ENCODE results near the gene MFSD6. TPM values are rescaled to one million over a fixed set of nuclear protein-coding genes. Genes with fewer than 3 reads are reported as not detected.
"Not testable (repeated sequence)": the region's sequence is repeated elsewhere in the genome, so short reads cannot be mapped to it uniquely, and the experiment has no call there.

Gene MFSD6
- polyA plus RNA-seq, 1 donor from 2014 or later, result 11.8 TPM

- not testable (repeated sequence) for H3K9me3 ChIP-seq (ENCODE audit: low read length); H3K79me2 ChIP-seq (replicated peaks; ENCODE audit: insufficient read depth, low read length); H3K36me3 ChIP-seq (ENCODE audit: insufficient read depth, low read length); H3K9ac ChIP-seq (ENCODE audit: low read length); H4K20me1 ChIP-seq (ENCODE audit: insufficient read depth); H3K4me2 ChIP-seq (ENCODE audit: low read length); H3K4me3 ChIP-seq (ENCODE audit: low read length); H3K9me2 ChIP-seq (ENCODE audit: insufficient read depth, low read length); H3K27ac ChIP-seq (ENCODE audit: low read length); H3F3A ChIP-seq (ENCODE audit: insufficient read depth, low read length, poor library complexity, severe bottlenecking); H3K27me3 ChIP-seq (ENCODE audit: insufficient read depth, low read depth, low read length); H2AFZ ChIP-seq (ENCODE audit: low read depth, low read length)
Measured at GRCh38 chr2:190430866-190431265, 22.7 kb downstream of the MFSD6 start.

- no peaks in the 10 kb centered on the region for H3F3A ChIP-seq (ENCODE audit: insufficient read depth, low read length, poor library complexity, severe bottlenecking)
- no peak overlapping the region for H2AFZ ChIP-seq (ENCODE audit: low read depth, low read length)
- no peaks in the 10 kb centered on the region for H3K27me3 ChIP-seq (ENCODE audit: insufficient read depth, low read depth, low read length)
- H3K4me3 ChIP-seq (ENCODE audit: low read length), result no peak overlapping the region
- H3K9me2 ChIP-seq (ENCODE audit: insufficient read depth, low read length), result no peaks in the 10 kb centered on the region
- H3K9me3 ChIP-seq (ENCODE audit: low read length), result no peaks in the 10 kb centered on the region
- H4K20me1 ChIP-seq (ENCODE audit: insufficient read depth), result no peaks in the 10 kb centered on the region
- H3K36me3 ChIP-seq (ENCODE audit: insufficient read depth, low read length), result peaks cover 11% of the 10 kb centered on the region
- H3K27ac ChIP-seq (ENCODE audit: low read length), result no peak overlapping the region
- TF ChIP-seq REST (IDR thresholded peaks at IDR 0.05; ENCODE audit: borderline replicate concordance) (no peak), EP300 (conservative IDR thresholded peaks at IDR 0.05; ENCODE audit: poor library complexity, severe bottlenecking) (no peak), TAF1 (IDR thresholded peaks at IDR 0.05; ENCODE audit: low read depth) (no peak), SMC3 (conservative IDR thresholded peaks at IDR 0.05; ENCODE audit: poor library complexity) (no peak), EZH2 (IDR thresholded peaks at IDR 0.05; ENCODE audit: borderline replicate concordance, insufficient read depth, low read length, poor library complexity, severe bottlenecking) (no peak), POLR2AphosphoS5 (IDR thresholded peaks at IDR 0.05) (no peak), RAD21 (conservative IDR thresholded peaks at IDR 0.05) (no peak), MXI1 (conservative IDR thresholded peaks at IDR 0.05; ENCODE audit: poor library complexity, severe bottlenecking) (no peak)
- TF ChIP-seq, protein P1, sequence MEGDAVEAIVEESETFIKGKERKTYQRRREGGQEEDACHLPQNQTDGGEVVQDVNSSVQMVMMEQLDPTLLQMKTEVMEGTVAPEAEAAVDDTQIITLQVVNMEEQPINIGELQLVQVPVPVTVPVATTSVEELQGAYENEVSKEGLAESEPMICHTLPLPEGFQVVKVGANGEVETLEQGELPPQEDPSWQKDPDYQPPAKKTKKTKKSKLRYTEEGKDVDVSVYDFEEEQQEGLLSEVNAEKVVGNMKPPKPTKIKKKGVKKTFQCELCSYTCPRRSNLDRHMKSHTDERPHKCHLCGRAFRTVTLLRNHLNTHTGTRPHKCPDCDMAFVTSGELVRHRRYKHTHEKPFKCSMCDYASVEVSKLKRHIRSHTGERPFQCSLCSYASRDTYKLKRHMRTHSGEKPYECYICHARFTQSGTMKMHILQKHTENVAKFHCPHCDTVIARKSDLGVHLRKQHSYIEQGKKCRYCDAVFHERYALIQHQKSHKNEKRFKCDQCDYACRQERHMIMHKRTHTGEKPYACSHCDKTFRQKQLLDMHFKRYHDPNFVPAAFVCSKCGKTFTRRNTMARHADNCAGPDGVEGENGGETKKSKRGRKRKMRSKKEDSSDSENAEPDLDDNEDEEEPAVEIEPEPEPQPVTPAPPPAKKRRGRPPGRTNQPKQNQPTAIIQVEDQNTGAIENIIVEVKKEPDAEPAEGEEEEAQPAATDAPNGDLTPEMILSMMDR (IDR thresholded peaks at IDR 0.05; ENCODE audit: poor library complexity, severe bottlenecking), result no peak
- H3K9ac ChIP-seq (ENCODE audit: low read length), result no peak overlapping the region
- no peaks in the 10 kb centered on the region for H3K79me2 ChIP-seq (replicated peaks; ENCODE audit: insufficient read depth, low read length)
- H3K4me2 ChIP-seq (ENCODE audit: low read length), result no peak overlapping the region
Measured at GRCh38 chr2:190431907-190432306, 23.8 kb downstream of the MFSD6 start.

All from neural cell (in vitro differentiated cells).